BJ (cell line): ENCODE data around the gene FOXO6. TPM values are rescaled to one million over a fixed set of nuclear protein-coding genes. Genes with fewer than 3 reads are reported as not detected.

Experiments
- CTCF ChIA-PET: fragments of 350-600 bp; formaldehyde crosslinking; extraction: SDS; loops from one replicate; lab custom pipeline; 2021; ENCODE audit warnings: antibody characterized with exemption, inconsistent platforms; lab: Yijun Ruan, JAX
- POLR2A ChIA-PET: fragments of 300-600 bp; sonication (Branson Sonifier 250); formaldehyde crosslinking; extraction: SDS; loops from one replicate; lab custom pipeline; 2021; ENCODE audit warnings: antibody characterized with exemption; lab: Charles Lee
- DNase-seq: peaks from one replicate; pipeline ENCODE4 v3.0.0-alpha.2; 2011; ENCODE audit warnings: low read depth
- H3K27me3 ChIP-seq: 2 replicates; pipeline ENCODE4 v1.6.0; 2011; ENCODE audit warnings: low read length; ENCODE audit not compliant: control insufficient read depth, insufficient read depth
- H3K36me3 ChIP-seq: 2 replicates; pipeline ENCODE4 v1.5.1; 2011; ENCODE audit warnings: low read length; ENCODE audit not compliant: control insufficient read depth, insufficient read depth
- H3K4me3 ChIP-seq: 2 replicates; pipeline ENCODE4 v1.5.1; 2011; ENCODE audit warnings: low read depth, mild to moderate bottlenecking, control low read depth, low read length
- CTCF ChIP-seq: IDR thresholded peaks from 2 replicates; pipeline ENCODE4 v1.5.1; 2011; ENCODE audit warnings: low read depth, mild to moderate bottlenecking, control low read depth, inconsistent platforms, low read length, moderate library complexity; ENCODE audit not compliant: insufficient read depth
- polyA plus RNA-seq: library from polyadenylated mRNA; depleted of rRNA; stranded (reverse); fragments of >200 nt; gene quantifications from 2 replicates; pipeline ENCODE4 v1.2.3, GENCODE V29; 2011

Gene FOXO6
- polyA plus RNA-seq, 1 experiment: 0.02 TPM

GRCh38 chr1:41374711-41375110, 13.5 kb downstream of the FOXO6 start:
- H3K36me3 ChIP-seq: no peaks in the 10 kb centered on the region
- no peak for TF ChIP-seq CTCF
- peaks cover 10% of the 10 kb centered on the region for H3K27me3 ChIP-seq
- DNase-seq: no peak
- no peak overlapping the region for H3K4me3 ChIP-seq
- CTCF ChIA-PET: interaction anchor here (1.3 kb wide), 1 partner anchor 14 kb away, joined by 5 read pairs; the partner anchor contains the start of gene FOXO6
- POLR2A ChIA-PET: no interaction called here

GRCh38 chr1:41377397-41377796, 16.2 kb downstream of the FOXO6 start:
- no peaks in the 10 kb centered on the region for H3K36me3 ChIP-seq
- TF ChIP-seq CTCF: no peak
- no peak for DNase-seq
- H3K27me3 ChIP-seq: peaks cover 15% of the 10 kb centered on the region
- H3K4me3 ChIP-seq: no peak overlapping the region
- CTCF ChIA-PET: interaction anchor here (1.0 to 1.2 kb wide), 2 partner anchors 11 to 40 kb away, joined by 3 read pairs; no protein-coding TSS in a partner anchor
- POLR2A ChIA-PET: no interaction called here

- DNase-seq: no peak
- no peak for TF ChIP-seq CTCF
- peaks cover 13% of the 10 kb centered on the region for H3K27me3 ChIP-seq
- no peaks in the 10 kb centered on the region for H3K36me3 ChIP-seq
- no peak overlapping the region for H3K4me3 ChIP-seq
- POLR2A ChIA-PET: no interaction called here
- CTCF ChIA-PET: interaction anchor here (1.0 to 1.2 kb wide), 2 partner anchors 12 to 39 kb away, joined by 3 read pairs; no protein-coding TSS in a partner anchor
Observed at GRCh38 chr1:41378222-41378621, 17.0 kb downstream of the FOXO6 start.

GRCh38 chr1:41378999-41379737, 17.9 kb downstream of the FOXO6 start:
- TF ChIP-seq CTCF: no peak
- DNase-seq: no peak
- POLR2A ChIA-PET: no interaction called here
- H3K36me3 ChIP-seq: no peaks in the 10 kb centered on the region
- no peak overlapping the region for H3K4me3 ChIP-seq
- CTCF ChIA-PET: no interaction called here
- peaks cover 14% of the 10 kb centered on the region for H3K27me3 ChIP-seq

GRCh38 chr1:41379738-41380130, 18.5 kb downstream of the FOXO6 start:
- H3K4me3 ChIP-seq: no peak overlapping the region
- H3K27me3 ChIP-seq: peaks cover 17% of the 10 kb centered on the region
- ChIA-PET CTCF (interaction anchor here (0.6 kb wide), 1 partner anchor 58 kb away, joined by 4 read pairs; no protein-coding TSS in a partner anchor), POLR2A (no interaction called here)
- H3K36me3 ChIP-seq: no peaks in the 10 kb centered on the region
- DNase-seq: no peak
- no peak for TF ChIP-seq CTCF
